ACC112 (cell line): ENCODE results near the gene PDE1A.

Source experiments
- H2AFZ ChIP-seq: fragments of 200-600 bp; sonication (generic); one replicate; pipeline ENCODE4 v1.6.0; 2017; ENCODE audit warnings: antibody characterized with exemption, low read length; ENCODE audit not compliant: unreplicated experiment
- H3K27ac ChIP-seq: fragments of 200-600 bp; sonication (generic); 2 replicates; pipeline ENCODE4 v1.5.1; 2014; ENCODE audit warnings: low read depth, mild to moderate bottlenecking, antibody characterized with exemption, low read length, moderate library complexity
- H3K27me3 ChIP-seq: fragments of 200-600 bp; sonication (generic); 2 replicates; pipeline ENCODE4 v1.6.1; 2014; ENCODE audit warnings: mild to moderate bottlenecking, antibody characterized with exemption, low read length, moderate library complexity, mixed read lengths; ENCODE audit not compliant: insufficient read depth
- H3K36me3 ChIP-seq: fragments of 200-600 bp; sonication (generic); 2 replicates; pipeline ENCODE4 v1.6.1; 2016; ENCODE audit warnings: mild to moderate bottlenecking, antibody characterized with exemption, low read length, moderate library complexity, mixed read lengths; ENCODE audit not compliant: insufficient read depth
- H3K4me1 ChIP-seq: fragments of 200-600 bp; sonication (generic); one replicate; pipeline ENCODE4 v1.6.1; 2016; ENCODE audit warnings: low read length, mixed read lengths; ENCODE audit not compliant: insufficient read depth, unreplicated experiment, control insufficient read depth
- H3K4me3 ChIP-seq: fragments of 200-600 bp; sonication (generic); 2 replicates; pipeline ENCODE4 v1.5.1; 2014; ENCODE audit warnings: mild to moderate bottlenecking, low read depth, low read length
- H3K79me2 ChIP-seq: fragments of 200-600 bp; sonication (generic); one replicate; pipeline ENCODE4 v1.6.0; 2016; ENCODE audit warnings: low read length; ENCODE audit not compliant: control insufficient read depth, unreplicated experiment, insufficient read depth

PDE1A gene

DNA sequence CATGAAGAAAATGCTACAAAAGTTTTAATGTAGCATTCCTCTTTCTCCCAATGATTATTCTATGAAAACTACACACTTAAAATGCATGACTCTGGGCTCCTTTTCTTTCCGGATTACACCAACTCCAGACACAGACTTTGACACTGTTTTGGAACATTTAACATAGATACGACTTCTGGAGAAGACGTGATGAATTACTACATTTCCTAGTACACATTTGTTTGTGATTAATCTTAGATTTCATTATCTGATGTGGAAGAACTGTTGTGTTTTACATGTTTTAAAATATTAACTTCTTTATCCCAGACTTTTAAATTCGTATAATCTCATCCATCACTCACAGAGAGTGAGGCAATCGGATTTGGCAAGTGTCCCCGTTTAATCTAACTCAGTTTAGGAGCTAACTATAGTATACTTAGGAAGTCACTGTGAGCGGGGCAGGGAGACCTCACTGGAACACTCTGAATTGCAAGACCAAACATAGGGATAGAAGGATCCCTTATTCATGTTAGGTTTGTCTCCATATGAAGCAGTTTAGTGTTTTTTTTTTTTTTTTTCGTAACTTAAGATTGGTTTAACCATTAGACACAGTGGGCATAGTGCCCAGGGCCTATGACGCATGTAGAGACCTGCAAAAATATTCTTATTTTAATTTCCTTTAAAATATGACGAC, 66.7 kb downstream of the PDE1A start:
- H3K36me3 ChIP-seq = no peaks in the 10 kb centered on the region
- peak overlapping the region; percentile 78 for H3K27ac ChIP-seq
- H3K79me2 ChIP-seq = no peaks in the 10 kb centered on the region
- H3K4me3 ChIP-seq = peak overlapping the region; percentile 43
- peaks cover 19% of the 10 kb centered on the region for H3K4me1 ChIP-seq
- H3K27me3 ChIP-seq = no peaks in the 10 kb centered on the region
- peak overlapping the region; percentile 95 for H2AFZ ChIP-seq

DNA sequence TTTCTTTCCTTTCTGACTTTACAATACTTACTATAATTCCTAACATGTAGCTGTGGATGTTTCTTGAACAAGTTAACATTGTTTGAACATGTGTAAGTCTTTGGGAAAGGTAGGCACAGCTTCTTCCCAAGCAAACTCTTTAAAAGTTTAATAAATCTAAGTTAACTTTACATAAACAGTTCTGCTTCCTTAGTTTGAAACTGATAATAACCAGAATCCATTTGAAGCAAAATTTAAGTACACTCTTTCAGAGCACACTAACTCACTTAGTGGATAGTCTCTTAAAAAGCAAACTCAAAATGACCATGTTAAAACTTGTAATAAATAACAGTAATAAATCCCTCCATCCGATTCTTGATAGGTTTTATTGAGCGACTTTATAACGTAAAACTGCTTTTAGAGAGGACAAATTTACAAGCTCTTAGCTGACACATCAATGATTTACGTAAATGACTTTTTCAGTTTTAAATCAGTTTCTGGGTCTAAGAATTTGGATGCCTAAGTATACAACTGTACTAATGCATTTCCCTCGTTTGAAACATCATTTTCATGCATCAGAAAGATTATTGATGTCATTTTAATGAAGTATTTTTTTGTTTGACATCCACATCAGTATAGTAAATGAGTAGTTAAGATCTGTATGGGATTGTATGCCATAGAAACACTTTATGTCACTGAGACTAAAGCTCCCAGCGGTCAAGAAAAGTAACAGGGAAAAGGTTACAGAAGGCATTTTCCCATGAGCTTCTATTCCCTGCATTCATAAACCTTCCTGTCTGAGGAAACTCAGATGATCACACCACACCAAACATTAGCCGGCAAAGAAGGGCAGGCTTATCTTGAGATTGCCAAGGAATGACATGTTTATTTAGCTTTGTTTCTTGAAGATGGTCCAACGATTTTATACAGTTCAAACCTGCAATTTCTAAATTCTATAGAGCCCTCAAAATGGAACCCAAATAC, 67.5 kb downstream of the PDE1A start:
- peak overlapping the region; percentile 78 for H3K27ac ChIP-seq
- H3K36me3 ChIP-seq = no peaks in the 10 kb centered on the region
- peak overlapping the region; percentile 43 for H3K4me3 ChIP-seq
- H3K27me3 ChIP-seq = no peaks in the 10 kb centered on the region
- H3K4me1 ChIP-seq = peaks cover 19% of the 10 kb centered on the region
- no peaks in the 10 kb centered on the region for H3K79me2 ChIP-seq
- H2AFZ ChIP-seq = peak overlapping the region; percentile 95

DNA sequence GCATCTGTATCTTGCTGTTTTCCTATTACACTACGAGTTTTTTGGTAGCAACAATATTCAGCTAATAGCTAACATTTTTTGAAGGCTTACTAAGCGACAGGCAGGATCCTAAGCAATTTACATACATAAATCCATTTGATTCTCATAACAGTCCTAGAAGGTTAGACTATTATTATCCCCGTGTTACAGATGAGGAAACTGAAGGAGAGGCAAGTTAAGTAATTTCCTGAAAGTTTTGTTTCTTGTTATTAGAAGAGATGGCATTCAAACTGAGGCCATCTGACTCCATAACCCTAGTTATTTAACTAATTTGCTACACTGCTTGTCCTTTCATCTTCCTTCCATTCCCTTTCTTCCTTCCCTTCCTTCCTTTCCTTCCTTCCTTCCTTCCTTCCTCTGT, 68.2 kb downstream of the PDE1A start:
- Histone ChIP-seq H3K36me3 (no peaks in the 10 kb centered on the region), H3K4me1 (peaks cover 19% of the 10 kb centered on the region), H3K79me2 (no peaks in the 10 kb centered on the region), H3K27ac (no peak overlapping the region), H3K4me3 (no peak overlapping the region), H2AFZ (no peak overlapping the region), H3K27me3 (no peaks in the 10 kb centered on the region)

DNA sequence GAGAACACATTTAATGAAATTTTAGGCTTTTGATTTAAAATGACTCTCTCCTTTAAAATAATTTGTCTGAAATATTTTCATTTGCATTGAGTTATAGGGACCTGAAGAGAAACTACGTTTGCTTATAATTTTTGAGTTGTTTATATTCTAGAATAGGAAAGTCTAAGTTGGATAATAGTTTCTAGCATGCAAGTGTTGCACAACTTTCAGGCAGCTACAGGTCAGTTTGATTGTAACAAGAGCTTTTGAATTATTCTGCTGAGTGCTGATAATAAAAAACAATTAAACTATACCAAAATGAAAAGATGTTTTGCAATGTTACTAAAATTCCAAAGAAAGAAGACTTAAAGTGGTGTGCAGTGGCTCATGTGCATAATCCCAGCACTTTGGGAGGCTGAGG, 71.0 kb downstream of the PDE1A start:
- Histone ChIP-seq H3K79me2 (no peaks in the 10 kb centered on the region), H3K27me3 (no peaks in the 10 kb centered on the region), H3K4me1 (peaks cover 17% of the 10 kb centered on the region), H3K36me3 (no peaks in the 10 kb centered on the region), H2AFZ (no peak overlapping the region), H3K27ac (no peak overlapping the region), H3K4me3 (no peak overlapping the region)

DNA sequence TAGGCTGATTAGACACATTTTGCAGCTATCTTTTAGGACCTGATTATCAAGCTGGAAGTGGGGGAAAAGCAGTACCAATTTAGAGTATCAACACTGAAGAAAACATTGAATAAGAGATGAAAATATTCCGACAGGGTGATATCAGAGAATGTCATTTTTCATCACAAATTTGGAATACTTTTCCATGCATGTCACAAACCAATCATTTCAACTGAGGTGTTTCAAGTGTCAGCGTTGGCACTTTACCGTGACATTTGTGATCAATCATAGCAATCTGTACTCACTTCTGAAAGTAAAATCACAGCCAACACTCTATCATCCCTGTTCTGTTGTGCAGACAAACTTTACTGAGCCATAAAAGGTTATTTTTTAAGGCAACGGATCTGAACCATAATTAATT, 75.4 kb downstream of the PDE1A start:
- Histone ChIP-seq H3K36me3 (no peaks in the 10 kb centered on the region), H2AFZ (no peak overlapping the region), H3K79me2 (no peaks in the 10 kb centered on the region), H3K4me1 (no peaks in the 10 kb centered on the region), H3K27me3 (no peaks in the 10 kb centered on the region), H3K4me3 (no peak overlapping the region), H3K27ac (no peak overlapping the region)

DNA sequence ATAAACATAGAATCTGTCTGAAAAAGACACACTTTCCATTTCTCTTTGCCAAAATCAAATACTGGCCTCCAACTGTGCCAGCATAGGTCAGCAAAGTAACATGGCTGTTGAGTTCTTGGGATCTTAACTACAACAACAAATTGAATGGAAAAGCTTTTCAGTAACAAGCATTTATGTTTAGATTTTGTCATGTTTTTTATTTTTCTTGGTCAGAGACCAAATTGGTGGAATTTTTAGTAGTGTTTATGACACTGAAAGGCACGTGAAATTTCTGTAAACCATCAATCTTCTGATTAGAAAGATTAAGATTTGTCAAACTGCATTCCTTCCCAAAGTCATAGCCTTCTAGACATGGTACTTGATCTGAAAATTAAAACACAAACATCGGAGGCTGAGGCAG, 77.6 kb downstream of the PDE1A start:
- no peak overlapping the region for H3K4me3 ChIP-seq
- H2AFZ ChIP-seq = no peak overlapping the region
- no peaks in the 10 kb centered on the region for H3K27me3 ChIP-seq
- no peak overlapping the region for H3K27ac ChIP-seq
- H3K79me2 ChIP-seq = no peaks in the 10 kb centered on the region
- H3K4me1 ChIP-seq = no peaks in the 10 kb centered on the region
- H3K36me3 ChIP-seq = no peaks in the 10 kb centered on the region

DNA sequence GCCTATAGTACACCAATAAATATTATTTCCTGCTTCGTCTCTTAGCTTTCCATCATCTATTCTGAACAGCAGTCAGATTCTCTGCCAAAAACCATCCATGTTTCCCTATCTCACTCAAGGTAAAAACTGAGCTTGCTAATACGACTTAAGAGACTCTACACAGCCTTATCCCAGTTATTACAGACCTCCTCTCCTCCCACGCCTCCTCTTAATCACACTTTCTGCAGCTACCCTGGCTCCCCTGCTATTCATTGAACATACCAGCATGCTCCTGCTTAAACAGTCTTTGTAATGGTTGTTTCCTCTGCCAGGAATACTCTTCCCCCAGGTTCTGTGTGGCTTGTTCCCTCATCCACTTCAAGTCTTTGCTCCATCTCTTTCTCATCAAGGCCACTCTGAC, 81.5 kb downstream of the PDE1A start:
- H3K4me3 ChIP-seq = no peak overlapping the region
- H3K36me3 ChIP-seq = no peaks in the 10 kb centered on the region
- H2AFZ ChIP-seq = no peak overlapping the region
- H3K27me3 ChIP-seq = no peaks in the 10 kb centered on the region
- H3K79me2 ChIP-seq = no peaks in the 10 kb centered on the region
- no peaks in the 10 kb centered on the region for H3K4me1 ChIP-seq
- no peak overlapping the region for H3K27ac ChIP-seq

DNA sequence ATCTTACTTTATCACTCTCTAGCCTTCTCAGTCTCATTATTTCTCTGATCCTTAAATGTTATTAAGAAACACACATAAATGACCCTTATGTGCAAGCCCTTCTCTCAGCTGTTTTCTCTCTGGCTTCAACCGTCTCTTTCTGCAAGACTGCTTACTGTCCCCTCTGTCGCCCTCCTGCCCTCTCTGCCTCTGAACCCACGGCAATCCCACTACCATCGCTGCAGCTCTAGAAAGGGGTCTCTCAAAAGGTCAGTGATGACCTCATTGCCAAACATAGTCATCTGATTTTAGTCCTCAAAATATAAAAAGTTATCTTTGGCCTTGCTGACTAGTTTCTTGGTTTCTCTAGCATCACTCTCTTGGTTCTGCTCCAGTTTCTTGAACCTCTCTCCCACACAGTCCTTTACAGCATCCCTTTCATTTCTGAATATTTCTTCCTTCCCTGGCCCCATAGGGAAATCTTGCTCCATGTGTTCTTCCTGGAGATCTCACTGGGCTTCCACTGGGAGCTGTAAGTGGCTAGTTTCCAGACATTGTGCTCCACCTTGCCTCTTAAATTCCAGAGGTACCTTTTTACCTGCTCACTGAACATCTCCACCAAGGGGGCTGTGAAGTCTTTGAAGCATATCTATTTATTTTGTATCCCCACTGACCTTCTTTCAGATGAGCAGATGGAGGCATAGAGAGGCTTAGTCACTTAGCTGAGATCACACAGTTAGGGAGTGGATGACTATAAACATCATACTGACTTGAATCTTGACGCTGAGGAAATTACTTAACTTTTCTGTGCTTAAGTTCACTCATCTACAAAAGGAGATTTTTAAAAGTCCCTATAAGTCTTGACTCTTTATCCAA, 96.2 kb downstream of the PDE1A start:
- no peaks in the 10 kb centered on the region for H3K36me3 ChIP-seq
- H3K27me3 ChIP-seq = no peaks in the 10 kb centered on the region
- no peak overlapping the region for H2AFZ ChIP-seq
- peaks cover 10% of the 10 kb centered on the region for H3K4me1 ChIP-seq
- H3K4me3 ChIP-seq = no peak overlapping the region
- H3K79me2 ChIP-seq = no peaks in the 10 kb centered on the region
- peak overlapping the region; percentile 80 for H3K27ac ChIP-seq

DNA sequence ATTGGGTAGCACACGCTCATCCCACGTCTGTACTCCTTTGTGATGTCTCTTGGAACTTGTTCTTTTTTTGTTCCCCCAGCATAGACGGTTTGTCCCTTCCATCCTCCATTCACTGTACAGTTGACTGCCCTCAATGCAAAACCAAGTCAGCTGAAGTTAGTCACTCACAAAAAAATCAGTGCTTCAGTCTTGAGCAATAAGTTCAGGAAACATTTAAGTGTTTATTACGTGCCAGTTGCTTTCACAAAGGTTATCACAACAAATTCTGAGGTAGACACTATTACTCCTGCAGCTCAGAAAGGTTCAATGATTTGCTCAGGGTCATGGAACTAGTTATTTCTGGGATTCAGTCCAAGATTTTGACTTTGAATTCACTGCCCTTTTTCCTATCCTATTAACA, 102.2 kb downstream of the PDE1A start:
- peak overlapping the region; percentile 62 for H3K27ac ChIP-seq
- H2AFZ ChIP-seq = no peak overlapping the region
- no peaks in the 10 kb centered on the region for H3K36me3 ChIP-seq
- H3K4me3 ChIP-seq = no peak overlapping the region
- no peaks in the 10 kb centered on the region for H3K79me2 ChIP-seq
- peaks cover 23% of the 10 kb centered on the region for H3K4me1 ChIP-seq
- no peaks in the 10 kb centered on the region for H3K27me3 ChIP-seq

DNA sequence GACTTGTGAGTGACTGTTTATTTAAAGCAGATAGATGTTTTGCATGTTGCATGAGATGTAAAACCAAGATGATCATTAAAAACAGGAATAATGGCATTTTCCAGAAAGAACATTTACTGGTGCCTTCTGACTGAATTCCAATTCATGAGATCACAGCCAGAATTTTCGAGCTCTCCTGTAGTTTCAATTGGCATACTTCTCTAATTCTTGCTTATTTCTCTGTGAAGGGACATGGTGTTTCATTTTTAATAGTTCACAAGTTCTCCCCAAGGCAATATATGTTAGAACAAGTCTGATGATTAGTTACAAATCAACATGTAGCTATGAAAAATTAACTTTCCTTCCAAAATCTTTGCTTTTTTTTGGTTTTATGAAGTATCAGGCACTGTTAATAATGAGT, 105.7 kb downstream of the PDE1A start:
- H3K4me1 ChIP-seq = peaks cover 39% of the 10 kb centered on the region
- no peak overlapping the region for H2AFZ ChIP-seq
- H3K27ac ChIP-seq = no peak overlapping the region
- no peaks in the 10 kb centered on the region for H3K79me2 ChIP-seq
- H3K27me3 ChIP-seq = no peaks in the 10 kb centered on the region
- H3K36me3 ChIP-seq = no peaks in the 10 kb centered on the region
- no peak overlapping the region for H3K4me3 ChIP-seq
